ENCODE measurements around the gene TRPM3. TPM values are rescaled to one million over a fixed set of nuclear protein-coding genes. Genes with fewer than 3 reads are reported as not detected.

The TRPM3 gene
- polyA plus RNA-seq, 3 donors = not detected

GRCh38 chr9:71122022-71122275, 528 bp upstream of the TRPM3 start:
- no CpG with 5 or more reads among the region's 1 CpG for WGBS (ENCODE audit: insufficient coverage)

GRCh38 chr9:71120501-71121247, 747 bp downstream of the TRPM3 start:
- Histone ChIP-seq H3K79me2 (ENCODE audit: insufficient read depth, low read length) (no peaks in the 10 kb centered on the region), H3K9me3 (replicated peaks in 1 of 2; ENCODE audit: control insufficient read depth in 1 of 2, insufficient read depth in 1 of 2, low read length in 2 of 2) (no peaks in the 10 kb centered on the region), H3K4me3 (replicated peaks in 1 of 3; ENCODE audit: low read depth in 2 of 3, low read length in 3 of 3) (no peak overlapping the region), H3K27ac (ENCODE audit: low read depth in 1 of 2, low read length in 2 of 2) (no peak overlapping the region), H3K4me1 (ENCODE audit: control insufficient read depth in 1 of 2, insufficient read depth in 2 of 2, low read length in 2 of 2) (no peaks in the 10 kb centered on the region), H3K27me3 (ENCODE audit: control insufficient read depth in 2 of 2, insufficient read depth in 2 of 2, low read length in 2 of 2) (peaks cover 0 to 7% of the 10 kb centered on the region in 2 donors), H3K4me2 (replicated peaks; ENCODE audit: extremely low read depth, low read length, poor library complexity, severe bottlenecking) (no peak overlapping the region), H3K9ac (ENCODE audit: insufficient read depth, low read length, poor library complexity, severe bottlenecking) (no peak overlapping the region), H3K36me3 (replicated peaks in 1 of 2; ENCODE audit: control insufficient read depth in 1 of 2, insufficient read depth in 2 of 2, low read length in 2 of 2) (no peaks in the 10 kb centered on the region), H2AFZ (ENCODE audit: insufficient read depth, low read depth, low read length, poor library complexity, severe bottlenecking) (no peak overlapping the region), H4K20me1 (ENCODE audit: insufficient read depth, low read length) (no peaks in the 10 kb centered on the region)
- 64% methylated on average over 5 of the region's 11 CpGs for WGBS (ENCODE audit: insufficient coverage)
- Mint-ChIP-seq H3K36me3 (no peaks in the 10 kb centered on the region), H3K27me3 (ENCODE audit: low read depth in 3 of 3) (peaks cover 4 to 13% (median 9%) of the 10 kb centered on the region in 3 donors), H3K9me3 (peaks cover 0 to 2% (median 0%) of the 10 kb centered on the region in 7 donors), H3K27ac (no peak overlapping the region), H3K4me3 (no peak overlapping the region), H3K4me1 (no peaks in the 10 kb centered on the region)
- intact Hi-C loops (cut with micrococcal nuclease) = no loop called here
- TF ChIP-seq CTCF (IDR thresholded peaks at IDR 0.05) = no peak
- no peak for DNase-seq

More at GRCh38 chr9:71122022-71122275, 528 bp upstream of the TRPM3 start:
- H3K9me3 Mint-ChIP-seq = peaks cover 0 to 2% (median 0%) of the 10 kb centered on the region in 7 donors
- H2AFZ ChIP-seq (ENCODE audit: insufficient read depth, low read depth, low read length, poor library complexity, severe bottlenecking) = no peak overlapping the region
- H3K4me3 ChIP-seq (replicated peaks in 1 of 3; ENCODE audit: low read depth in 2 of 3, low read length in 3 of 3) = no peak overlapping the region
- no peaks in the 10 kb centered on the region for H3K9me3 ChIP-seq (replicated peaks in 1 of 2; ENCODE audit: control insufficient read depth in 1 of 2, insufficient read depth in 1 of 2, low read length in 2 of 2)
- no peak overlapping the region for H3K9ac ChIP-seq (ENCODE audit: insufficient read depth, low read length, poor library complexity, severe bottlenecking)
- no peaks in the 10 kb centered on the region for H4K20me1 ChIP-seq (ENCODE audit: insufficient read depth, low read length)
- no peak overlapping the region for H3K27ac Mint-ChIP-seq
- intact Hi-C loops (cut with micrococcal nuclease) = no loop called here
- H3K4me2 ChIP-seq (replicated peaks; ENCODE audit: extremely low read depth, low read length, poor library complexity, severe bottlenecking) = no peak overlapping the region
- no peaks in the 10 kb centered on the region for H3K4me1 Mint-ChIP-seq
- H3K27ac ChIP-seq (ENCODE audit: low read depth in 1 of 2, low read length in 2 of 2) = no peak overlapping the region
- no peaks in the 10 kb centered on the region for H3K36me3 Mint-ChIP-seq
- no peaks in the 10 kb centered on the region for H3K36me3 ChIP-seq (replicated peaks in 1 of 2; ENCODE audit: control insufficient read depth in 1 of 2, insufficient read depth in 2 of 2, low read length in 2 of 2)
- H3K4me1 ChIP-seq (ENCODE audit: control insufficient read depth in 1 of 2, insufficient read depth in 2 of 2, low read length in 2 of 2) = no peaks in the 10 kb centered on the region
- peaks cover 4 to 13% (median 9%) of the 10 kb centered on the region in 3 donors for H3K27me3 Mint-ChIP-seq (ENCODE audit: low read depth in 3 of 3)
- no peak overlapping the region for H3K4me3 Mint-ChIP-seq
- TF ChIP-seq CTCF (IDR thresholded peaks at IDR 0.05) = no peak
- no peak for DNase-seq
- peaks cover 0 to 7% of the 10 kb centered on the region in 2 donors for H3K27me3 ChIP-seq (ENCODE audit: control insufficient read depth in 2 of 2, insufficient read depth in 2 of 2, low read length in 2 of 2)
- H3K79me2 ChIP-seq (ENCODE audit: insufficient read depth, low read length) = no peaks in the 10 kb centered on the region

Data from CD14-positive monocyte (primary cell).